Astrocyte (in vitro differentiated cells and primary cell): ENCODE results near the gene SAMD14. TPM values are rescaled to one million over a fixed set of nuclear protein-coding genes. Genes with fewer than 3 reads are reported as not detected.
A peak's percentile ranks its signal among the peaks of the same experiment; 100 is the strongest.

Experiments used
- DNase-seq: peaks from one replicate; pipeline ENCODE4 v3.0.0-alpha.2; 2010; ENCODE audit warnings: low read depth
- FAIRE-seq: peaks from 2 replicates; lab custom pipeline; 2011; peaks lifted over from hg19 to GRCh38; lab: Jason Lieb, UNC
- H2AFZ ChIP-seq: 2 replicates; pipeline ENCODE4 v1.6.0; 2012; ENCODE audit warnings: low read depth, low read length, inconsistent platforms
- H3K27ac ChIP-seq: 2 replicates; pipeline ENCODE4 v1.5.1; 2011; ENCODE audit warnings: low read depth, low read length, inconsistent platforms
- H3K27me3 ChIP-seq: 2 replicates; pipeline ENCODE4 v1.6.0; 2011; ENCODE audit warnings: low read length, inconsistent platforms; ENCODE audit not compliant: insufficient read depth
- H3K36me3 ChIP-seq: 2 replicates; pipeline ENCODE4 v1.5.1; 2011; ENCODE audit warnings: low read length, inconsistent platforms; ENCODE audit not compliant: insufficient read depth
- H3K4me1 ChIP-seq: 2 replicates; pipeline ENCODE4 v1.5.1; 2011; ENCODE audit warnings: low read length, inconsistent platforms; ENCODE audit not compliant: insufficient read depth
- H3K4me2 ChIP-seq: 2 replicates; pipeline ENCODE4 v1.6.0; 2012; ENCODE audit warnings: low read length, inconsistent platforms
- H3K4me3 ChIP-seq: 2 replicates; pipeline ENCODE4 v1.5.1; 2011; ENCODE audit warnings: low read depth, mild to moderate bottlenecking, low read length, inconsistent platforms; ENCODE audit not compliant: insufficient read depth
- H3K79me2 ChIP-seq: 2 replicates; pipeline ENCODE4 v1.6.0; 2012; ENCODE audit warnings: mild to moderate bottlenecking, low read length, inconsistent platforms; ENCODE audit not compliant: insufficient read depth
- H3K9ac ChIP-seq: 2 replicates; pipeline ENCODE4 v1.6.0; 2012; ENCODE audit warnings: mild to moderate bottlenecking, low read length, inconsistent platforms
- H3K9me3 ChIP-seq: 2 replicates; pipeline ENCODE4 v1.5.1; 2012; ENCODE audit warnings: low read depth, mild to moderate bottlenecking, low read length, inconsistent platforms; ENCODE audit not compliant: insufficient read depth
- H4K20me1 ChIP-seq: 2 replicates; pipeline ENCODE4 v1.6.0; 2012; ENCODE audit warnings: low read length, inconsistent platforms; ENCODE audit not compliant: insufficient read depth
- H3K27ac Mint-ChIP-seq: one replicate; pipeline ENCODE4 v1.8.0; 2021; ENCODE audit warnings: mild to moderate bottlenecking, mixed read lengths; ENCODE audit not compliant: unreplicated experiment
- H3K27me3 Mint-ChIP-seq: one replicate; pipeline ENCODE4 v1.8.0; 2021; ENCODE audit warnings: low read depth, mixed read lengths; ENCODE audit not compliant: unreplicated experiment
- H3K36me3 Mint-ChIP-seq: one replicate; pipeline ENCODE4 v1.8.0; 2021; ENCODE audit warnings: low read depth, mixed read lengths; ENCODE audit not compliant: unreplicated experiment
- H3K4me1 Mint-ChIP-seq: one replicate; pipeline ENCODE4 v1.8.0; 2021; ENCODE audit warnings: low read depth, mixed read lengths; ENCODE audit not compliant: unreplicated experiment
- H3K4me3 Mint-ChIP-seq: one replicate; pipeline ENCODE4 v1.8.0; 2021; ENCODE audit warnings: mild to moderate bottlenecking, moderate library complexity, mixed read lengths; ENCODE audit not compliant: unreplicated experiment
- H3K9me3 Mint-ChIP-seq: one replicate; pipeline ENCODE4 v1.8.0; 2021; ENCODE audit warnings: mild to moderate bottlenecking, mixed read lengths; ENCODE audit not compliant: unreplicated experiment
- CTCF ChIP-seq: IDR thresholded peaks from 2 replicates; pipeline ENCODE4 v1.5.1; 2011; ENCODE audit warnings: low read depth, mild to moderate bottlenecking, inconsistent platforms, low read length, moderate library complexity; ENCODE audit not compliant: insufficient read depth
- EZH2 ChIP-seq: IDR thresholded peaks from 2 replicates; pipeline ENCODE4 v1.6.1; 2012; ENCODE audit warnings: mild to moderate bottlenecking, low read length, inconsistent platforms; ENCODE audit not compliant: insufficient read depth
- total RNA-seq: library from RNA; stranded (reverse); gene quantifications from 2 replicates; pipeline ENCODE4 v1.2.1, GENCODE V29; 2021

SAMD14 gene
- total RNA-seq, 1 donor from 2014 or later = 10.8 TPM

- peaks cover 39% of the 10 kb centered on the region for H3K36me3 Mint-ChIP-seq
- H3K4me1 ChIP-seq = no peaks in the 10 kb centered on the region
- no peak overlapping the region for H3K4me3 Mint-ChIP-seq
- peaks cover 7% of the 10 kb centered on the region for H3K4me1 Mint-ChIP-seq
- H3K9ac ChIP-seq = no peak overlapping the region
- H3K4me3 ChIP-seq = no peak overlapping the region
- no peak overlapping the region for H3K27ac ChIP-seq
- H3K36me3 ChIP-seq = peaks cover 74% of the 10 kb centered on the region
- no peak overlapping the region for H3K4me2 ChIP-seq
- no peak for TF ChIP-seq CTCF
- TF ChIP-seq EZH2 = no peak
- no peak overlapping the region for H3K27ac Mint-ChIP-seq
- H3K27me3 ChIP-seq = no peaks in the 10 kb centered on the region
- no peak overlapping the region for H2AFZ ChIP-seq
- peaks cover 92% of the 10 kb centered on the region for H4K20me1 ChIP-seq
- H3K9me3 Mint-ChIP-seq = peaks cover 2% of the 10 kb centered on the region
- peaks cover 62% of the 10 kb centered on the region for H3K79me2 ChIP-seq
- no peaks in the 10 kb centered on the region for H3K9me3 ChIP-seq
- DNase-seq = no peak
- no peak for FAIRE-seq
- H3K27me3 Mint-ChIP-seq = no peaks in the 10 kb centered on the region
These were observed 54.4 kb downstream of the SAMD14 start for GRCh38 chr17:50075446-50076032.

- Histone ChIP-seq H3K4me3 (no peak overlapping the region), H3K79me2 (peaks cover 65% of the 10 kb centered on the region), H3K27me3 (no peaks in the 10 kb centered on the region), H3K9me3 (no peaks in the 10 kb centered on the region), H4K20me1 (peaks cover 84% of the 10 kb centered on the region), H3K4me1 (no peaks in the 10 kb centered on the region), H3K27ac (no peak overlapping the region), H3K4me2 (no peak overlapping the region), H3K9ac (no peak overlapping the region), H3K36me3 (peaks cover 70% of the 10 kb centered on the region), H2AFZ (no peak overlapping the region)
- Mint-ChIP-seq H3K27ac (peak overlapping the region; percentile 15), H3K27me3 (no peaks in the 10 kb centered on the region), H3K4me1 (peaks cover 7% of the 10 kb centered on the region), H3K36me3 (peaks cover 39% of the 10 kb centered on the region), H3K4me3 (peak overlapping the region; percentile 62), H3K9me3 (peaks cover 2% of the 10 kb centered on the region)
- DNase-seq (no peak), FAIRE-seq (no peak)
- TF ChIP-seq CTCF = no peak
- TF ChIP-seq EZH2 = no peak
These were observed 55.7 kb downstream of the SAMD14 start for GRCh38 chr17:50074227-50074626.

- Mint-ChIP-seq H3K4me1 (peaks cover 7% of the 10 kb centered on the region), H3K27me3 (no peaks in the 10 kb centered on the region), H3K4me3 (no peak overlapping the region), H3K9me3 (peaks cover 2% of the 10 kb centered on the region), H3K27ac (no peak overlapping the region), H3K36me3 (peaks cover 34% of the 10 kb centered on the region)
- TF ChIP-seq CTCF (no peak), EZH2 (no peak)
- Histone ChIP-seq H3K4me3 (no peak overlapping the region), H3K27me3 (no peaks in the 10 kb centered on the region), H2AFZ (no peak overlapping the region), H3K36me3 (peaks cover 62% of the 10 kb centered on the region), H3K9me3 (no peaks in the 10 kb centered on the region), H3K27ac (no peak overlapping the region), H4K20me1 (peaks cover 74% of the 10 kb centered on the region), H3K79me2 (peaks cover 72% of the 10 kb centered on the region), H3K4me1 (no peaks in the 10 kb centered on the region), H3K4me2 (no peak overlapping the region), H3K9ac (no peak overlapping the region)
- DNase-seq = peak; percentile 44
- no peak for FAIRE-seq
These were observed 57.0 kb downstream of the SAMD14 start for GRCh38 chr17:50072925-50073324.
